A549 treated with Hydrocortisone at 1 μM for 4 hours (cell line): ENCODE data around the gene F10. TPM values are rescaled to one million over a fixed set of nuclear protein-coding genes. Genes with fewer than 3 reads are reported as not detected.

ENCODE experiments used
- total RNA-seq: library from RNA; stranded (reverse); fragments of 200-300 nt; extraction: Qiagen RNA extraction; gene quantifications from 5 replicates; pipeline ENCODE4 v1.2.3, GENCODE V29; 2022

Gene F10
- 0.31 TPM in 1 of 5 replicates, not detected in the others for total RNA-seq

DNA sequence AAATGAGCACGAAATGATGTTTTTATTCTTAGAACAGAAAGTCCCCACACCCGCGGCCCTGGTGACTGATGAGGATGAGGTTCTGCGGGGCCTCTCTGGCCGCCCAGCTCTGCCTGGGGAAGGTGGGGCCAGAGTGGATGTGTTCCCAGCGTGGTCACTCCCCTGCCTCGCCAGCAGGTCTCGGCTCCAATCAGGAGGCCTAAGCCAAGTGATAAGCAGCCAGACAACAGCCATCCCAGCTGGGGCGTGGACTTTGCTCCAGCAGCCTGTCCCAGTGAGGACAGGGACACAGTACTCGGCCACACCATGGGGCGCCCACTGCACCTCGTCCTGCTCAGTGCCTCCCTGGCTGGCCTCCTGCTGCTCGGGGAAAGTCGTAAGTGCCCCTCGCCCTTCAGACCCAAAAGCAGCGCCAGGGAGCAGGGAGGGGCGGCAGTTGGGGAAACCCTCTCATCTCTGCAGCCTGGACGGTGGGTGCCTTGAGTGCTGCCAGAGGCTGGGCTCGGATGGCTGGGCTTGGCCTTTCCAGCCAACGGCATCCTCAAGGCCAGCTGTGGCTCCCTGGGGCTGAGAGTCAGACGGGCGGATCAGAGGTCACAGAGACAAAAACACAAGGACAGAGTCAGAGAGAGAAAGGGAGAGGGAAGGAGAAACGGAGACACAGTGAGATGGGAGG lies at the start of gene F10:
Gene F10 (plus strand): TSS at position 250 of the 676 bp plus-strand sequence. CDS start 57 bp downstream, at position 307.

DNA sequence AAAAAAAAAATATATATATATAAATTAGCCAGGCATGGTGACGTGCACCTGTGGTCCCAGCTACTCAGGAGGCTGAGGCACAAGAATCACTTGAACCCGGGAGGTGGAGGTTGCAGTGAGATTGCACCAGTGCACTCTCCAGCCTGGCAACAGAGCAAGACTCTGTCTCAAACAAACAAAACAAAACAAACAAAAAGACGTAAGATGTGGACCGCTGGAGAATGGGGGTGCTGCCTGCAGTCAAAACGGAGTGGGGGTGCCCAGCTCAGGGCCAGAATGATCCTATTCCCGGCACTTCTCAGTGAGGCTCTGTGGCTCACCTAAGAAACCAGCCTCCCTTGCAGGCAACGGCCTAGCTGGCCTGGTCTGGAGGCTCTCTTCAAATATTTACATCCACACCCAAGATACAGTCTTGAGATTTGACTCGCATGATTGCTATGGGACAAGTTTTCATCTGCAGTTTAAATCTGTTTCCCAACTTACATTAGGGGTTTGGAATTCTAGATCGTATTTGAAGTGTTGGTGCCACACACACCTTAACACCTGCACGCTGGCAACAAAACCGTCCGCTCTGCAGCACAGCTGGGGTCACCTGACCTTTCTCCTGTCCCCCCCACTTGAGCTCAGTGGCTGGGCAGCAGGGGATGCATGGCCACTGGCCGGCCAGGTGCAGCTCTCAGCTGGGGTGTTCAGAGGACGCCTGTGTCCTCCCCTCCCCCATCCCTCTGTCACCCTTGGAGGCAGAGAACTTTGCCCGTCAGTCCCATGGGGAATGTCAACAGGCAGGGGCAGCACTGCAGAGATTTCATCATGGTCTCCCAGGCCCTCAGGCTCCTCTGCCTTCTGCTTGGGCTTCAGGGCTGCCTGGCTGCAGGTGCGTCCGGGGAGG lies 17.3 kb upstream of the F10 start, which contains the start of gene F7:
Gene F7 (plus strand): TSS at position 760 of the 889 bp plus-strand sequence. CDS start 51 bp downstream, at position 811.

DNA sequence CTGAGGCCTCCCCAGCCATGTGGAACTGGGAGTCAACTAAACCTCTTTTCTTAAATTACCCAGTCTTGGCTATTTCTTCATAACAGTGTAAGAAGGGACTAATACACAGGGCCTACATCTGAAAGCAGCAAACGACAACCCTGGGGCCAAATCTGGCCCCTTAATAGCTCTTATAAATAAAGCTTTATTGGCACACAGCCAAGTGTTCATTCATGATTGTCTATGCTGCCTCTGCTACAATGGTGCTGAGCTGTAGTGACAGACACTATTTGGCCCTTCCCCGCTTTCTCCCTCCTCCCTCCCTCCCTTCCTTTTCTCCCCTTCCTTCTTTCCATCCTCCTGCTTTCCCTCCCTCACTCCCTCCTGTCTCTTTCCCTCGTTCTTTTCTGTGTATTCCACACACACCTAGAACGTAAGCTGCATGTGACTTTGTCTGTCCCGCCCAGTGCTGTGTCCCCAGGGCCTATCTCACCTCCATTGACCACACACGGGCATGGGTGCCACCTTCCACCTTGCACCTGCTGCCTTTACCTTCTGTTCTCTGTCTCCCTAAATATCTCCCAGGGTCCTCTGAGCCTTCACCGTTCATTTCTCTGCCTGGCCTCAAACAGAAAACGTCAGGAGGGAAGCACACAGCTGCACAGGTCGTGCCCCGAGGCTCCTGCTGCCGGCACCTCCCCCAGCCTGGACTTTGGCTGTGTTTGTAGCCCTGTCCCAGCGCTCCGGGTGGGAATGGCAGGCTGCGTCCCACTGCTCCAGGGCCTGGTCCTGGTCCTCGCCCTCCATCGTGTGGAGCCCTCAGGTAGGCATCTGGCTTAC lies 35.5 kb downstream of the F10 start, which contains the start of gene PROZ:
Gene PROZ (plus strand): TSS at position 720 of the 819 bp plus-strand sequence. CDS start 13 bp downstream, at position 733.

Other genes starting within 250 kb of the F10 start
- 0.31 to 0.61 TPM (median 0.44 TPM) in 5 replicates for gene MCF2L, start 153.6 kb upstream of the F10 start, total RNA-seq
- 0.07 to 0.13 TPM (median 0.08 TPM) in 5 replicates for gene F7, start 17.0 kb upstream of the F10 start, total RNA-seq
- not detected in 5 replicates for gene PROZ, start 35.8 kb downstream of the F10 start, total RNA-seq
- gene PCID2, start 85.9 kb downstream of the F10 start, total RNA-seq = 38.5 to 43.4 TPM (median 39.9 TPM) in 5 replicates
- 48.5 to 62.1 TPM (median 51.8 TPM) in 5 replicates for gene CUL4A, start 86.8 kb downstream of the F10 start, total RNA-seq
- gene LAMP1, start 174.4 kb downstream of the F10 start, total RNA-seq = 82.9 to 92.9 TPM (median 89.0 TPM) in 5 replicates
- gene GRTP1, start 241.3 kb downstream of the F10 start, total RNA-seq = 1.7 to 2.2 TPM (median 2.0 TPM) in 5 replicates